Osteocyte (in vitro differentiated cells): ENCODE results near the gene ARMH4. TPM values are rescaled to one million over a fixed set of nuclear protein-coding genes. Genes with fewer than 3 reads are reported as not detected.
A peak's percentile ranks its signal among the peaks of the same experiment; 100 is the strongest.

ENCODE experiments used
- DNase-seq: peaks from one replicate; pipeline ENCODE4 v3.0.0; 2021; ENCODE audit warnings: mixed read lengths; ENCODE audit not compliant: unreplicated experiment; ENCODE audit errors: extremely low spot score
- H3K27ac Mint-ChIP-seq: one replicate; pipeline ENCODE4 v1.8.0; 2021; ENCODE audit warnings: mild to moderate bottlenecking, mixed read lengths; ENCODE audit not compliant: unreplicated experiment
- H3K27me3 Mint-ChIP-seq: one replicate; pipeline ENCODE4 v1.8.0; 2021; ENCODE audit warnings: mixed read lengths; ENCODE audit not compliant: unreplicated experiment
- H3K36me3 Mint-ChIP-seq: one replicate; pipeline ENCODE4 v1.8.0; 2021; ENCODE audit warnings: mixed read lengths; ENCODE audit not compliant: unreplicated experiment
- H3K4me1 Mint-ChIP-seq: one replicate; pipeline ENCODE4 v1.8.0; 2021; ENCODE audit warnings: mixed read lengths; ENCODE audit not compliant: unreplicated experiment
- H3K4me3 Mint-ChIP-seq: one replicate; pipeline ENCODE4 v1.8.0; 2021; ENCODE audit warnings: mild to moderate bottlenecking, moderate library complexity, mixed read lengths; ENCODE audit not compliant: unreplicated experiment
- H3K9me3 Mint-ChIP-seq: one replicate; pipeline ENCODE4 v1.8.0; 2021; ENCODE audit warnings: mixed read lengths; ENCODE audit not compliant: unreplicated experiment
- CTCF ChIP-seq: fragments of 200-600 bp; sonication (generic); IDR thresholded peaks from 2 replicates; pipeline ENCODE4 v1.5.0; 2021; ENCODE audit warnings: antibody characterized with exemption, mild to moderate bottlenecking, moderate library complexity
- total RNA-seq: library from RNA; stranded (reverse); gene quantifications from 2 replicates; pipeline ENCODE4 v1.2.1, GENCODE V29; 2021

ARMH4 gene
- total RNA-seq, 1 donor from 2014 or later = 13.9 TPM

GRCh38 chr14:58160561-58160960, 8.5 kb upstream of the ARMH4 start:
- H3K9me3 Mint-ChIP-seq = no peaks in the 10 kb centered on the region
- no peaks in the 10 kb centered on the region for H3K4me1 Mint-ChIP-seq
- H3K4me3 Mint-ChIP-seq = no peak overlapping the region
- H3K36me3 Mint-ChIP-seq = no peaks in the 10 kb centered on the region
- no peak for TF ChIP-seq CTCF
- no peak overlapping the region for H3K27ac Mint-ChIP-seq
- DNase-seq = no peak
- peaks cover 38% of the 10 kb centered on the region for H3K27me3 Mint-ChIP-seq

- H3K4me3 Mint-ChIP-seq = peak overlapping the region; percentile 83
- H3K4me1 Mint-ChIP-seq = peaks cover 15% of the 10 kb centered on the region
- H3K36me3 Mint-ChIP-seq = no peaks in the 10 kb centered on the region
- no peak for DNase-seq
- H3K9me3 Mint-ChIP-seq = no peaks in the 10 kb centered on the region
- no peak for TF ChIP-seq CTCF
- H3K27ac Mint-ChIP-seq = peak overlapping the region; percentile 56
- H3K27me3 Mint-ChIP-seq = peaks cover 24% of the 10 kb centered on the region
Observed at GRCh38 chr14:58151133-58152013, 640 bp downstream of the ARMH4 start.

- Mint-ChIP-seq H3K27ac (no peak overlapping the region), H3K4me1 (peaks cover 15% of the 10 kb centered on the region), H3K27me3 (peaks cover 28% of the 10 kb centered on the region), H3K9me3 (no peaks in the 10 kb centered on the region), H3K36me3 (no peaks in the 10 kb centered on the region), H3K4me3 (no peak overlapping the region)
- no peak for TF ChIP-seq CTCF
- DNase-seq = no peak
Observed at GRCh38 chr14:58150243-58150805, 1.7 kb downstream of the ARMH4 start.

- TF ChIP-seq CTCF = no peak
- no peak for DNase-seq
- Mint-ChIP-seq H3K27ac (no peak overlapping the region), H3K9me3 (no peaks in the 10 kb centered on the region), H3K4me1 (peaks cover 15% of the 10 kb centered on the region), H3K27me3 (peaks cover 28% of the 10 kb centered on the region), H3K36me3 (no peaks in the 10 kb centered on the region), H3K4me3 (no peak overlapping the region)
Observed at GRCh38 chr14:58149196-58149595, 2.8 kb downstream of the ARMH4 start.

GRCh38 chr14:58146399-58146798, 5.6 kb downstream of the ARMH4 start:
- no peak for DNase-seq
- no peak overlapping the region for H3K4me3 Mint-ChIP-seq
- H3K36me3 Mint-ChIP-seq = no peaks in the 10 kb centered on the region
- no peaks in the 10 kb centered on the region for H3K9me3 Mint-ChIP-seq
- peaks cover 28% of the 10 kb centered on the region for H3K27me3 Mint-ChIP-seq
- peaks cover 7% of the 10 kb centered on the region for H3K4me1 Mint-ChIP-seq
- no peak overlapping the region for H3K27ac Mint-ChIP-seq
- no peak for TF ChIP-seq CTCF
